ENCODE results near the gene HERC6.

- TF ChIP-seq CTCF (IDR thresholded peaks at IDR 0.05), result no peak
- no peak for TF ChIP-seq POLR2A (IDR thresholded peaks at IDR 0.05)
These were observed 98.7 kb downstream of the HERC6 start for GRCh38 chr4:88477229-88477860.
